Gastrocnemius medialis (tissue), 4 donors: Measurements from ENCODE around the gene METTL13. TPM values are rescaled to one million over a fixed set of nuclear protein-coding genes. Genes with fewer than 3 reads are reported as not detected.

Experiments used
- ATAC-seq, 2 donors: fragments of 150-250 bp; one replicate each; pipeline ENCODE4 v1.9.1; 2016
- DNase-seq, 2 donors: peaks; one replicate each; pipeline ENCODE4 v3.0.0-alpha.2; 2019
- H3K27ac ChIP-seq, 4 donors: fragments of 200-600 bp; sonication (generic); 1 replicate in 1 of 4; 2 replicates in 3 of 4; pipeline ENCODE4 v1.5.1; 2016 to 2018; ENCODE audit warnings: mild to moderate bottlenecking in 2 of 4, moderate library complexity in 1 of 4
- H3K27me3 ChIP-seq, 3 donors: fragments of 200-600 bp; sonication (generic) in 2 of 3; 1 replicate in 1 of 3; 2 replicates in 2 of 3; pipeline versions ENCODE4 v1.5.1 to v1.6.0; 2016 to 2019; ENCODE audit warnings: mild to moderate bottlenecking in 1 of 3, moderate library complexity in 1 of 3
- H3K36me3 ChIP-seq, 2 donors: fragments of 200-600 bp; sonication (generic) in 1 of 2; one replicate each; pipeline ENCODE4 v1.5.1; 2017 to 2018
- H3K4me1 ChIP-seq, 2 donors: fragments of 200-600 bp; sonication (generic) in 1 of 2; one replicate each; pipeline ENCODE4 v1.5.1; 2016 to 2017; ENCODE audit warnings: mild to moderate bottlenecking in 2 of 2
- H3K4me3 ChIP-seq, 4 donors: fragments of 200-600 bp; sonication (generic) in 3 of 4; 1 replicate in 1 of 4; 2 replicates in 3 of 4; pipeline ENCODE4 v1.5.1; 2016 to 2019; ENCODE audit warnings: mild to moderate bottlenecking in 2 of 4
- H3K9me3 ChIP-seq, 3 donors: fragments of 200-600 bp; sonication (generic) in 2 of 3; 1 replicate in 1 of 3; 2 replicates in 2 of 3; pipeline ENCODE4 v1.5.1; 2016 to 2019
- CTCF ChIP-seq, 5 experiments: fragments of 450-650 bp in 3 of 5; fragments of 200-600 bp in 2 of 5; sonication (generic) in 2 of 5; IDR thresholded peaks in 4 of 5; conservative IDR thresholded peaks in 1 of 5; 1 replicate in 4 of 5; 2 replicates in 1 of 5; pipeline ENCODE4 v1.5.1; 2016 to 2019; ENCODE audit warnings: antibody characterized with exemption in 5 of 5, mild to moderate bottlenecking in 3 of 5, moderate library complexity in 3 of 5
- POLR2A ChIP-seq, 2 donors: fragments of 450-650 bp; IDR thresholded peaks; one replicate each; pipeline ENCODE4 v1.6.1; 2017; ENCODE audit warnings: antibody characterized with exemption in 2 of 2, mild to moderate bottlenecking in 2 of 2, moderate library complexity in 2 of 2
- in situ Hi-C, 4 donors: fragments of 200-750 bp; cut with MboI; loops; one replicate each; pipeline versions ENCODE4 v1.15.0 to v1.8.0; 2017; ENCODE audit warnings: low sequenced_read_pairs in 4 of 4
- intact Hi-C: fragments of 100-400 bp; cut with DNase I; formaldehyde crosslinking; loops from one replicate; pipeline ENCODE4 v1.15.1; 2023; ENCODE audit warnings: low total_unique reads
- total RNA-seq, 4 donors: library from RNA; depleted of rRNA; stranded (reverse); fragments of >200 nt; gene quantifications; one replicate each; pipeline versions ENCODE4 v1.1.0 to v1.2.3, GENCODE V29; 2016

Gene METTL13
- total RNA-seq, 4 donors from 2014 or later: 18.6 to 32.8 (median 23.5) TPM

- ATAC-seq (no peak), DNase-seq (no peak)
- H3K4me3 ChIP-seq: no peak overlapping the region
- H3K27ac ChIP-seq: no peak overlapping the region
- H3K9me3 ChIP-seq: no peaks in the 10 kb centered on the region
- no peaks in the 10 kb centered on the region for H3K4me1 ChIP-seq
- no peak for TF ChIP-seq POLR2A (IDR thresholded peaks at IDR 0.05)
- TF ChIP-seq CTCF (IDR thresholded peaks at IDR 0.05 in 4 of 5, conservative IDR thresholded peaks at IDR 0.05 in 1 of 5): no peak
- intact Hi-C loops (no loop called here), in situ Hi-C loops (no loop called here)
- H3K27me3 ChIP-seq: no peaks in the 10 kb centered on the region
- H3K36me3 ChIP-seq: no peaks in the 10 kb centered on the region
Measured at GRCh38 chr1:171758011-171758410, 23.4 kb upstream of the METTL13 start.

- in situ Hi-C loops: no loop called here
Measured at GRCh38 chr1:171762143-171762563, 19.3 kb upstream of the METTL13 start.

GRCh38 chr1:171763764-171764163 lies 17.7 kb upstream of the METTL13 start:
- no peaks in the 10 kb centered on the region for H3K9me3 ChIP-seq
- no peak overlapping the region for H3K27ac ChIP-seq
- no peaks in the 10 kb centered on the region for H3K4me1 ChIP-seq
- TF ChIP-seq CTCF (IDR thresholded peaks at IDR 0.05 in 4 of 5, conservative IDR thresholded peaks at IDR 0.05 in 1 of 5) (no peak), POLR2A (IDR thresholded peaks at IDR 0.05) (no peak)
- H3K4me3 ChIP-seq: no peak overlapping the region
- DNase-seq (no peak), ATAC-seq (no peak)
- in situ Hi-C loops: no loop called here
- no peaks in the 10 kb centered on the region for H3K27me3 ChIP-seq
- H3K36me3 ChIP-seq: no peaks in the 10 kb centered on the region
- intact Hi-C loops: no loop called here

More at GRCh38 chr1:171762143-171762563, 19.3 kb upstream of the METTL13 start:
- Histone ChIP-seq H3K4me3 (no peak overlapping the region), H3K9me3 (no peaks in the 10 kb centered on the region), H3K27me3 (no peaks in the 10 kb centered on the region), H3K4me1 (no peaks in the 10 kb centered on the region), H3K36me3 (no peaks in the 10 kb centered on the region), H3K27ac (no peak overlapping the region)
- DNase-seq (no peak), ATAC-seq (no peak)
- intact Hi-C loops: no loop called here
- TF ChIP-seq POLR2A (IDR thresholded peaks at IDR 0.05) (no peak), CTCF (IDR thresholded peaks at IDR 0.05 in 4 of 5, conservative IDR thresholded peaks at IDR 0.05 in 1 of 5) (no peak)

GRCh38 chr1:171769171-171769570 lies 12.3 kb upstream of the METTL13 start:
- TF ChIP-seq POLR2A (IDR thresholded peaks at IDR 0.05): no peak
- TF ChIP-seq CTCF (IDR thresholded peaks at IDR 0.05 in 4 of 5, conservative IDR thresholded peaks at IDR 0.05 in 1 of 5): no peak
- Histone ChIP-seq H3K4me3 (no peak overlapping the region), H3K36me3 (no peaks in the 10 kb centered on the region), H3K27ac (no peak overlapping the region), H3K27me3 (no peaks in the 10 kb centered on the region), H3K4me1 (no peaks in the 10 kb centered on the region), H3K9me3 (no peaks in the 10 kb centered on the region)
- intact Hi-C loops (no loop called here), in situ Hi-C loops (no loop called here)
- DNase-seq (no peak), ATAC-seq (no peak)

GRCh38 chr1:171769754-171770153 lies 11.7 kb upstream of the METTL13 start:
- no peaks in the 10 kb centered on the region for H3K9me3 ChIP-seq
- in situ Hi-C loops: no loop called here
- no peak overlapping the region for H3K27ac ChIP-seq
- no peak for TF ChIP-seq POLR2A (IDR thresholded peaks at IDR 0.05)
- no peak for TF ChIP-seq CTCF (IDR thresholded peaks at IDR 0.05 in 4 of 5, conservative IDR thresholded peaks at IDR 0.05 in 1 of 5)
- no peaks in the 10 kb centered on the region for H3K36me3 ChIP-seq
- no peaks in the 10 kb centered on the region for H3K4me1 ChIP-seq
- H3K27me3 ChIP-seq: no peaks in the 10 kb centered on the region
- H3K4me3 ChIP-seq: no peak overlapping the region
- no peak for ATAC-seq
- intact Hi-C loops: no loop called here
- no peak for DNase-seq
